GM23338 (cell line): ENCODE measurements around the gene KLHL18. TPM values are rescaled to one million over a fixed set of nuclear protein-coding genes. Genes with fewer than 3 reads are reported as not detected.
"Not testable (repeated sequence)": the region's sequence is repeated elsewhere in the genome, so short reads cannot be mapped to it uniquely, and the experiment has no call there.

Source experiments
- ATAC-seq: fragments of 200-7000 bp; cut with Tn5 transposase; 3 replicates; pipeline ENCODE4 v1.9.1; 2020
- DNase-seq: peaks from one replicate; pipeline ENCODE4 v3.0.0-alpha.2; 2015; ENCODE audit warnings: low spot score
- H2AFZ ChIP-seq: fragments of 200-600 bp; sonication (generic); 2 replicates; pipeline ENCODE4 v1.8.0; 2016; ENCODE audit warnings: antibody characterized with exemption, mild to moderate bottlenecking, moderate library complexity
- H3F3A ChIP-seq: fragments of 200-600 bp; sonication (generic); replicated peaks from 2 replicates; pipeline ENCODE4 v1.8.0; 2017; ENCODE audit warnings: antibody characterized with exemption, mixed run types, low read depth
- H3K27ac ChIP-seq: fragments of 200-600 bp; sonication (generic); 2 replicates; pipeline ENCODE4 v1.6.1; 2016; ENCODE audit warnings: low read depth
- H3K27me3 ChIP-seq: fragments of 200-600 bp; sonication (generic); 2 replicates; pipeline ENCODE4 v1.8.0; 2016; ENCODE audit warnings: mild to moderate bottlenecking, mixed run types, moderate library complexity; ENCODE audit not compliant: insufficient read depth
- H3K36me3 ChIP-seq: fragments of 200-600 bp; sonication (generic); 2 replicates; pipeline ENCODE4 v1.8.0; 2016; ENCODE audit warnings: mild to moderate bottlenecking; ENCODE audit not compliant: insufficient read depth
- H3K4me1 ChIP-seq: fragments of 200-600 bp; sonication (generic); 2 replicates; pipeline ENCODE4 v1.8.0; 2016; ENCODE audit warnings: mild to moderate bottlenecking, moderate library complexity; ENCODE audit not compliant: insufficient read depth
- H3K4me2 ChIP-seq: fragments of 200-600 bp; sonication (generic); 2 replicates; pipeline ENCODE4 v1.7.1; 2017; ENCODE audit warnings: mixed run types
- H3K4me3 ChIP-seq: fragments of 200-600 bp; sonication (generic); 2 replicates; pipeline ENCODE4 v1.6.1; 2016; ENCODE audit warnings: mixed run types
- H3K79me2 ChIP-seq: fragments of 200-600 bp; sonication (generic); replicated peaks from 2 replicates; pipeline ENCODE4 v1.8.0; 2017; ENCODE audit warnings: mild to moderate bottlenecking; ENCODE audit not compliant: insufficient read depth
- H3K9me2 ChIP-seq: fragments of 200-600 bp; sonication (generic); 2 replicates; pipeline ENCODE4 v1.8.0; 2017; ENCODE audit not compliant: insufficient read depth
- H4K20me1 ChIP-seq: fragments of 200-600 bp; sonication (generic); replicated peaks from 2 replicates; pipeline ENCODE4 v1.8.0; 2017; ENCODE audit warnings: mild to moderate bottlenecking; ENCODE audit not compliant: insufficient read depth
- H3K27ac Mint-ChIP-seq: 2 replicates; pipeline ENCODE4 v1.8.0; 2020; ENCODE audit warnings: inconsistent platforms, mild to moderate bottlenecking, moderate library complexity, mixed read lengths
- H3K27me3 Mint-ChIP-seq: 3 replicates; pipeline ENCODE4 v1.8.0; 2022; ENCODE audit warnings: low read depth, mild to moderate bottlenecking, moderate library complexity, mixed read lengths, inconsistent platforms; ENCODE audit not compliant: insufficient read depth, poor library complexity
- H3K36me3 Mint-ChIP-seq: 3 replicates; pipeline ENCODE4 v1.8.0; 2021; ENCODE audit warnings: low read depth, mild to moderate bottlenecking, inconsistent platforms, moderate library complexity, mixed read lengths
- H3K4me1 Mint-ChIP-seq: 3 replicates; pipeline ENCODE4 v1.8.0; 2020; ENCODE audit warnings: mild to moderate bottlenecking, inconsistent platforms, mixed read lengths
- H3K4me3 Mint-ChIP-seq: 3 replicates; pipeline ENCODE4 v1.8.0; 2021; ENCODE audit warnings: moderate library complexity, mild to moderate bottlenecking, inconsistent platforms, mixed read lengths
- H3K9me3 Mint-ChIP-seq: 3 replicates; pipeline ENCODE4 v1.8.0; 2020; ENCODE audit warnings: moderate library complexity, mild to moderate bottlenecking, inconsistent platforms, mixed read lengths
- CREB1 ChIP-seq: fragments of 250-450 bp; sonication (Bioruptor Pico); IDR thresholded peaks from 2 replicates; pipeline ENCODE4 v1.5.0; 2020; ENCODE audit warnings: low read depth, mild to moderate bottlenecking, moderate library complexity
- CTCF ChIP-seq, 2 experiments: fragments of 200-600 bp in 1 of 2; sonication (generic) in 1 of 2; conservative IDR thresholded peaks; 2 replicates each; pipeline versions ENCODE4 v1.5.1 to v1.6.1; 2016 to 2017; ENCODE audit warnings: antibody characterized with exemption in 2 of 2, low read depth in 2 of 2, mild to moderate bottlenecking in 2 of 2, moderate library complexity in 1 of 2
- EZH2 ChIP-seq: fragments of 200-600 bp; sonication (generic); IDR thresholded peaks from one replicate; pipeline ENCODE4 v1.8.0; 2017; ENCODE audit warnings: antibody characterized with exemption, mild to moderate bottlenecking, low read depth; ENCODE audit not compliant: unreplicated experiment
- JUNB ChIP-seq: IDR thresholded peaks from one replicate; pipeline ENCODE4 v1.6.1; 2016; ENCODE audit warnings: antibody characterized with exemption; ENCODE audit not compliant: unreplicated experiment
- NANOG ChIP-seq: IDR thresholded peaks from 2 replicates; pipeline ENCODE4 v1.6.1; 2016; ENCODE audit warnings: antibody characterized with exemption, borderline replicate concordance
- POLR2AphosphoS5 ChIP-seq: IDR thresholded peaks from 2 replicates; pipeline ENCODE4 v1.6.1; 2016; ENCODE audit warnings: antibody characterized with exemption, low read depth
- REST ChIP-seq: IDR thresholded peaks from one replicate; pipeline ENCODE4 v1.6.1; 2018; ENCODE audit warnings: antibody characterized with exemption; ENCODE audit not compliant: unreplicated experiment
- STAT1 ChIP-seq: IDR thresholded peaks from one replicate; pipeline ENCODE4 v1.6.1; 2016; ENCODE audit warnings: antibody characterized with exemption; ENCODE audit not compliant: unreplicated experiment
- ZNF331 ChIP-seq: fragments of 250-450 bp; sonication (Bioruptor Pico); IDR thresholded peaks from 2 replicates; pipeline ENCODE4 v1.5.0; 2020; ENCODE audit warnings: low read depth, mild to moderate bottlenecking, moderate library complexity
- ZNF462 ChIP-seq: fragments of 250-450 bp; sonication (Bioruptor Pico); IDR thresholded peaks from 2 replicates; pipeline ENCODE4 v1.5.0; 2020; ENCODE audit warnings: mild to moderate bottlenecking, moderate library complexity
- polyA plus RNA-seq: library from polyadenylated mRNA; unstranded; fragments of >200 nt; fragmentation: Nextera tagmentation; extraction: Ambion mirVana; gene quantifications from 2 replicates; pipeline ENCODE4 v1.2.1, GENCODE V29; 2016
- total RNA-seq: library from RNA; depleted of rRNA; stranded (reverse); fragments of >200 nt; shearing (Covaris generic); gene quantifications from 2 replicates; pipeline ENCODE4 v1.2.3, GENCODE V29; 2014

The KLHL18 gene
- total and polyA plus RNA-seq, 2 experiments from 2014 or later = 11.3 to 18.1 TPM

GRCh38 chr3:47359323-47359722 lies 76.6 kb downstream of the KLHL18 start (continued):
- TF ChIP-seq CTCF (conservative IDR thresholded peaks at IDR 0.05; ENCODE audit: low read depth in 2 of 2) (no peak), REST (no peak), EZH2 (no peak), JUNB (no peak), POLR2AphosphoS5 (no peak), ZNF331 (CRISPR knock-in tag) (no peak), STAT1 (no peak), CREB1 (no peak)

- H3K27me3 Mint-ChIP-seq, H3K4me1 Mint-ChIP-seq, H3K27me3 ChIP-seq, H3K4me3 ChIP-seq, H2AFZ ChIP-seq, H3K27ac ChIP-seq, H4K20me1 ChIP-seq, H3K79me2 ChIP-seq, ATAC-seq, H3K4me1 ChIP-seq, H3K27ac Mint-ChIP-seq, H3K4me3 Mint-ChIP-seq, H3K36me3 ChIP-seq, H3F3A ChIP-seq, H3K4me2 ChIP-seq, H3K9me2 ChIP-seq: not testable (repeated sequence)
- peak; percentile 21 for DNase-seq
- Mint-ChIP-seq H3K36me3 (peaks cover 24% of the 10 kb centered on the region), H3K9me3 (peaks cover 36% of the 10 kb centered on the region)
Measured at GRCh38 chr3:47360110-47360517, 77.4 kb downstream of the KLHL18 start.

- Histone ChIP-seq H3K79me2 (no peaks in the 10 kb centered on the region), H3K27me3 (no peaks in the 10 kb centered on the region), H3K27ac (no peak overlapping the region), H3K36me3 (peaks cover 5% of the 10 kb centered on the region; the same call in 1 of the 2 replicates), H3F3A (no peaks in the 10 kb centered on the region), H3K4me2 (no peak overlapping the region), H3K4me3 (no peak overlapping the region), H4K20me1 (no peaks in the 10 kb centered on the region), H3K4me1 (no peaks in the 10 kb centered on the region), H3K9me2 (no peaks in the 10 kb centered on the region), H2AFZ (no peak overlapping the region)
- ATAC-seq = no peak
- DNase-seq = no peak
- Mint-ChIP-seq H3K27me3 (peaks cover 5% of the 10 kb centered on the region), H3K9me3 (peaks cover 36% of the 10 kb centered on the region), H3K4me1 (no peaks in the 10 kb centered on the region), H3K4me3 (no peak overlapping the region), H3K36me3 (peaks cover 24% of the 10 kb centered on the region), H3K27ac (no peak overlapping the region)
- TF ChIP-seq JUNB (no peak), ZNF462 (no peak), POLR2AphosphoS5 (no peak), NANOG (no peak)
Measured at GRCh38 chr3:47362701-47363100, 80.0 kb downstream of the KLHL18 start.
